GM19395 (cell line): Measurements from ENCODE around the gene TUBB3.
"Not testable (repeated sequence)": the region's sequence is repeated elsewhere in the genome, so short reads cannot be mapped to it uniquely, and the experiment has no call there.

Experiments
- ATAC-seq: cut with Tn5 transposase; IDR thresholded peaks from one replicate; pipeline ENCODE4 v1.9.1; 2021; ENCODE audit warnings: mild to moderate bottlenecking, moderate library complexity; ENCODE audit not compliant: unreplicated experiment

The TUBB3 gene

DNA sequence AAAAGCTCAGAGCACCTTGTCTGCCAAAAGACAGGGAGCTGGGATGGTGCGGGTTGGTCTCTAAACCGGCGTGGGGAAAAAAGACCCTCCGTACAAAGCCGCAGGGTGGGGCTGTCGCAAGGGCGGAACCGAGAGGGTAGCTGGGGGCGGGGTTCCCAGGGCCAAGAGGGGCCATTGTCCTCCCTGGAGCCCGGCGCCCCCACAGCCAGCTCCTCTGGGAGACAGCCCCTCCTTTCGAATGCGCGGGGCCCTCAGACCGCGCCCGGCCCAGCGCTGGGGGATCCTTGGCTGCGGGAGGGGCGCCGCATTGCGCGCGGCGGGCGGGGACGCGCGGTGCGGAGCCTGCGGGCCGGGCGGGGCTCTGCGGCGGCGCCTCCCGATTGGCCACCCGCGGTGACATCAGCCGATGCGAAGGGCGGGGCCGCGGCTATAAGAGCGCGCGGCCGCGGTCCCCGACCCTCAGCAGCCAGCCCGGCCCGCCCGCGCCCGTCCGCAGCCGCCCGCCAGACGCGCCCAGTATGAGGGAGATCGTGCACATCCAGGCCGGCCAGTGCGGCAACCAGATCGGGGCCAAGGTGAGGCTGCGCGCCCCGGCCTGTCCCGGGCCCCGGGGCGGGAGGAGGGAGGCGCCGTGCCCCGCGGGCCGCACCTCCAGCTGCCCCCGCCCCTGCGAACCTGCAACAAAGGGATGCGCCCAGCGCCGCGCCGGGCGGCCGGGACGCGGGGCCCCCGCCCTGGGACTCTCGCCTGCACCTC lies at the start of gene TUBB3:
TUBB3 (plus strand) TSS at position 459 of the 756 bp plus-strand sequence; CDS start at position 519, 60 bp downstream.
- no peak for ATAC-seq

DNA sequence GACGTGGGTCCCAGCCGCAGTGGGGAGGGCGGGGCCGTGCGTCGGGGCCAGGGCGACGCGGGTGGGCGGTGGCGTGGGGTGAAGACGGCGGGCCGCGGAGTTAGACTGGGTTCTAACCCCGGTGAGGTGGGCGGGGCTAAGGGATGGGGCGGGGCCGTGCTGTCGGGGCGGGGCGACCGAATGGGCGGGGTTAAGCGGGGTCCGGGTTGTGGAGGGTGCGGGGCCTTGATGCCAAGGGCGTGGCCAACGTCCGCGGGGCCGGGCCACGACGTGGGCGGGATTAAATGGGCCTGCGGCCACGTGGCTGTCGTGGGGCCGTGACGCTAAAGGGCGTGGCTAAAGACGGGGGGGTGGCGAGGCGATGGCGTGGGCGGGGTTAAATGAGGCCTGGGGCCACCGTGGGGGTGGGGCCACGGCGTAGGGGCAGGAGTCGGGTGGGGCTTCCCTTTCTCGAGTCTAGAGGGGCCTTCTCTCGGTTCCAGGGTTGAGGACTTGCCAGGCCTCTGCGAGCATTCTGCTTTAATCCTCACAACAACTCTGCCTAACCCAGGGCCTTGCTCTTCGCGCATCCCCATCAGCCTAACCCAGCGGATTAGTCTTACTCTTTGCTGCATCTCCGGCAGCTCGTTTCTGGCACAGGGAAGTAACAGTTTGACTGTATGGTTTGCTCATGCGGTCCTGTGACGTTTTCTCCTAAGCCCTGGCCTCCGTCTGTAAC lies 49.0 kb upstream of the TUBB3 start:
- ATAC-seq = peak; percentile 54

GRCh38 chr16:89879123-89879522 lies 44.0 kb upstream of the TUBB3 start:
- ATAC-seq = not testable (repeated sequence)

GRCh38 chr16:89880477-89881367 lies 42.4 kb upstream of the TUBB3 start:
- ATAC-seq = no peak

GRCh38 chr16:89881368-89881730 lies 41.8 kb upstream of the TUBB3 start:
- no peak for ATAC-seq

- ATAC-seq = no peak
Measured at GRCh38 chr16:89883346-89884040, 39.6 kb upstream of the TUBB3 start.

- no peak for ATAC-seq
Measured at GRCh38 chr16:89884041-89884421, 39.1 kb upstream of the TUBB3 start.

GRCh38 chr16:89887243-89887642 lies 35.9 kb upstream of the TUBB3 start:
- no peak for ATAC-seq

GRCh38 chr16:89890200-89890599 lies 32.9 kb upstream of the TUBB3 start:
- no peak for ATAC-seq

GRCh38 chr16:89890886-89891657 lies 32.1 kb upstream of the TUBB3 start:
- no peak for ATAC-seq

- no peak for ATAC-seq
Measured at GRCh38 chr16:89892055-89892630, 31.0 kb upstream of the TUBB3 start.

DNA sequence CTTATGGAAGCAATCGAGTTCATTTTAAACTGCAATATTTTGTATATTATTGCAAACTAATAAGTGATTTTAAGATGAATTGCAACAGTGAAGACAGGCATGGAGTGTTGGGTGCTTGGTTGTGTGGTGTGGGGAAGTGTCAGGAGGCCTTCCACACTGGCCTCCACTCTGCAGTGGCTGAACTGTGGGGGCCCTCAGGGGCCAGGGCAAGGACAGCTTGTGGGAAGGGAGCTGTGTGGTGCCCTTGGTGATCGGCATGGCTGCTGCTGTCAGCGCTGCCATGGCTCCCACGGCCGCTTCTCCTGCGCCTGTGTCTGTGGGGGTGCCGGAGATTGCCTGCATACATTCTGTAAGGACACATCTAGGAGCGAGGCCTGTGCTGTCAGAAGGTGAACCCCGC lies 30.5 kb upstream of the TUBB3 start:
- ATAC-seq = no peak

GRCh38 chr16:89893642-89894548 lies 29.2 kb upstream of the TUBB3 start:
- no peak for ATAC-seq

- no peak for ATAC-seq
Measured at GRCh38 chr16:89895482-89896250, 27.5 kb upstream of the TUBB3 start.

DNA sequence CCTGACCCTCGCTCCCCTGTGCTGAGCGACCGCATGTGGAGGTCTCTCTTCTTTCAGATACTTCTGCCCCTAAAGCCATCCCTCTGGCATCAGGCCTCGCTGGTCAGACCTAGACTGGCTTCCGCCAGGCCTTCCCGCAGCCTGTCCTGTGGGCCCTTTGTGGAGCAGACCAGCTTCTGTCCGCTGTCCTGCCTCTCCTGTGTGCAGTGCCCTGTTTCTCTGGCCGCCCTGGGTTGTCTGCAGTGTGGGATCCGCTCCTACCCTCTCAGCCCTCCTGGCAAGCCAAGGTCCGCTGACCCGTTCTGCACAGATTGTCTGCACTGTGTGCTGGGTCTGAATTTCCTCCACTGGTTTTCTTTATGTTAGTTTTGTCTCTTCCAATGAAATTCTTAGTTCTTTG lies 25.9 kb upstream of the TUBB3 start:
- no peak for ATAC-seq

DNA sequence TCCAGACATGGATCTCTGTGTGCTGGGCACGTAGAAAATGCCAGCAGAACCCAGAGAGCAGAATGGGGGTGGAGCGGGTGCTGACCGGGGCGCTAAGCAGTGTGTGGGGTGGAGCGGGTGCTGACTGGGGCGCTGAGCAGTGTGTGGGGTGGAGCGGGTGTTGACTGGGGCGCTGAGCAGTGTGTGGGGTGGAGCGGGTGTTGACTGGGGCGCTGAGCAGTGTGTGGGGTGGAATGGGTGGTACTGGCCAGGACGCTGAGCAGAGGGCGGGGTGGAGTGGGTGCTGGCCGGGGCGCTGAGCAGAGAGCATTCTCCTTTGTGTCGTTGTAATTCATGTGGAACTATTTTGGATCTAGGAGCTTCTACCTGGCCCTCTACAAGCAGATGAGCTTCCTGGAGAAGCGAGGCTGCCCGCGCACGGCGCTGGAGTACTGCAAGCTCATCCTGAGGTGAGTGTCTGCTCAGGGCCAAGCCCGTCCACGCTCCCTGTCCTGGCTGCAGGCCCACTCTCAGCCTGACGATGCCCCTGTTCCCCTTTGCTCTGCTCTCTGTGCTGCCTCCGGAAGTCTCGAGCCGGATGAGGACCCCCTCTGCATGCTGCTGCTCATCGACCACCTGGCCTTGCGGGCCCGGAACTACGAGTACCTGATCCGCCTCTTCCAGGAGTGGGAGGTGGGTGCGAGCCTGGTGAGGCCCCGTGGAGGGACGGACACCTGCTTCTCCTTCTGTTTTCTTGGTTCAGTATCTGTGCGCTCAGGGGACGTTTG lies 24.8 kb upstream of the TUBB3 start:
- ATAC-seq = no peak

DNA sequence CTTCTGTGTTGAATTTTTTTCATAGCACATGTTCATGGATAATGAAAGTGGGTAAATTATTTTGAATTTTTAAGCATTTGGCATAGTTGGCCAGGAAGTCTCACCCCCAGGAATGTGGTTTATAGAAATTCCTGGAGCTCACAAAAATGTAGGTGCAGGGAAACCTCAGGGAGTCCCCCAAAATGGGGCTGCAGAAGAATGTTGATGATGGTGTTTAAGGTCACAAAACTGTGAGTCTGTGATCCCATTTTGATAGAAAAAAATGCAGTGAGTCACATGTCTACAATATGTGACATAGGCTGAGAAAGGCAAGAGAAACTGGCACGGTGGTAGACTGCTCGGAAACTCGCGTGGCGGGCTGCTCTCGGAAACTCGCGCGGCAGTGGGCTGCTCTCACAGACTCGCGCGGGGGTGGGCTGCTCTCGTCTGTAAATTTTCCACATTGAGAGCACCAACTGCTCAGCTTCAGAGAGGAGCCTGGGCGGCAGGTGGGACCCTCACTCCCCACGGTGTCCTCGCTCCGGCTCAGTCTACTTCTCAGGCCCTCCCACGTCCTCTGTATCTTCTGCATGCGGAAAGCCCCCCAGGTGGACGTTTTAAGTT lies 23.2 kb upstream of the TUBB3 start:
- no peak for ATAC-seq
